Measurements from ENCODE around the gene PARVG. TPM values are rescaled to one million over a fixed set of nuclear protein-coding genes. Genes with fewer than 3 reads are reported as not detected.

PARVG gene
- total and polyA plus RNA-seq, 10 of the 15 experiments (the other 5 are each of a cell fraction or from before 2014, with no cell fraction given) = 6.3 to 123 (median 71.9) TPM

DNA sequence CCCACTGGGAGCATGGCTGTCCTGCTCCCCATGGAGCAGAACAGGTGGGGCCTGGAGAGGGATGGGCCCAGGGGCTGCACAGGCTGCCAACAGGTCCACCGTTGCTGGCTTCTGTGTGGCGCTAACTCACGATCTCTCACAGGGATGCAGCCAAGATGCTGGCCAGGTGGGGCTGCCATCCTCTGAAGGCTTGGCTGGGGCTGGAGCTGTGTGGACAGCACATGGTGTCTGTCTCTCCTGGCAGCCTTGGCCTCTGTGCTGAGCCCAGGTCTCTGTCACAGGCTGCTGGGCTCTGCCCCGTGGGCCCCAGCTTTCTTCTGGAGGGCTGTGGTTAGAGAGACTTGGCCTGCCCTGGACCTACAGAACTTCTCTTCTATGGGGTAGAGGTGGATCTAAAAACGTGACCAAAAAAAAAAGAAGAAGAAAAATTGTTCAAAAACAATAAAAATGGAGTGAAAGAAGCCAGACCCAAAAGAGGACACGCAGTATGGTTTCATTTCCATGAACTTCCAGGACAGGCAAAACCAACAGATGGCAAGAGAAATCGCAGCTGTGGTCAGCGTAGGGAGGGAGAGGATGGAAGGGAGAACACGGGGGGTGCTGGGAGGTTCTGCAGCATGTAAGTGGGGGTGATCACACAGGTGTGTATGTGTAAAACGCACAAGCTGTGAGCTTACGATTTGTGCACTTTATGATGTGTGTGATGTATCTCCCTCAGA, 12.2 kb downstream of the PARVG start (continued):
- no peak for TF ChIP-seq ETV6 (conservative IDR thresholded peaks at IDR 0.05 in 1 of 2, IDR thresholded peaks at IDR 0.05 in 1 of 2; ENCODE audit: borderline replicate concordance in 1 of 2, low read depth in 1 of 2)
- TF ChIP-seq, protein P1, sequence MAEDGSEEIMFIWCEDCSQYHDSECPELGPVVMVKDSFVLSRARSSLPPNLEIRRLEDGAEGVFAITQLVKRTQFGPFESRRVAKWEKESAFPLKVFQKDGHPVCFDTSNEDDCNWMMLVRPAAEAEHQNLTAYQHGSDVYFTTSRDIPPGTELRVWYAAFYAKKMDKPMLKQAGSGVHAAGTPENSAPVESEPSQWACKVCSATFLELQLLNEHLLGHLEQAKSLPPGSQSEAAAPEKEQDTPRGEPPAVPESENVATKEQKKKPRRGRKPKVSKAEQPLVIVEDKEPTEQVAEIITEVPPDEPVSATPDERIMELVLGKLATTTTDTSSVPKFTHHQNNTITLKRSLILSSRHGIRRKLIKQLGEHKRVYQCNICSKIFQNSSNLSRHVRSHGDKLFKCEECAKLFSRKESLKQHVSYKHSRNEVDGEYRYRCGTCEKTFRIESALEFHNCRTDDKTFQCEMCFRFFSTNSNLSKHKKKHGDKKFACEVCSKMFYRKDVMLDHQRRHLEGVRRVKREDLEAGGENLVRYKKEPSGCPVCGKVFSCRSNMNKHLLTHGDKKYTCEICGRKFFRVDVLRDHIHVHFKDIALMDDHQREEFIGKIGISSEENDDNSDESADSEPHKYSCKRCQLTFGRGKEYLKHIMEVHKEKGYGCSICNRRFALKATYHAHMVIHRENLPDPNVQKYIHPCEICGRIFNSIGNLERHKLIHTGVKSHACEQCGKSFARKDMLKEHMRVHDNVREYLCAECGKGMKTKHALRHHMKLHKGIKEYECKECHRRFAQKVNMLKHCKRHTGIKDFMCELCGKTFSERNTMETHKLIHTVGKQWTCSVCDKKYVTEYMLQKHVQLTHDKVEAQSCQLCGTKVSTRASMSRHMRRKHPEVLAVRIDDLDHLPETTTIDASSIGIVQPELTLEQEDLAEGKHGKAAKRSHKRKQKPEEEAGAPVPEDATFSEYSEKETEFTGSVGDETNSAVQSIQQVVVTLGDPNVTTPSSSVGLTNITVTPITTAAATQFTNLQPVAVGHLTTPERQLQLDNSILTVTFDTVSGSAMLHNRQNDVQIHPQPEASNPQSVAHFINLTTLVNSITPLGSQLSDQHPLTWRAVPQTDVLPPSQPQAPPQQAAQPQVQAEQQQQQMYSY (CRISPR knock-in tag; IDR thresholded peaks at IDR 0.05) = no peak
- no peak for TF ChIP-seq NFXL1 (IDR thresholded peaks at IDR 0.05; ENCODE audit: borderline replicate concordance)
- TF ChIP-seq PAX8 (IDR thresholded peaks at IDR 0.05) = no peak
- no peak for TF ChIP-seq SUZ12 (IDR thresholded peaks at IDR 0.05; ENCODE audit: unreplicated experiment)
- no peak for TF ChIP-seq YY1 (IDR thresholded peaks at IDR 0.05; ENCODE audit: low read depth, low read length)
- TF ChIP-seq POLR2AphosphoS2 (IDR thresholded peaks at IDR 0.05; ENCODE audit: low read depth, low read length) = no peak

DNA sequence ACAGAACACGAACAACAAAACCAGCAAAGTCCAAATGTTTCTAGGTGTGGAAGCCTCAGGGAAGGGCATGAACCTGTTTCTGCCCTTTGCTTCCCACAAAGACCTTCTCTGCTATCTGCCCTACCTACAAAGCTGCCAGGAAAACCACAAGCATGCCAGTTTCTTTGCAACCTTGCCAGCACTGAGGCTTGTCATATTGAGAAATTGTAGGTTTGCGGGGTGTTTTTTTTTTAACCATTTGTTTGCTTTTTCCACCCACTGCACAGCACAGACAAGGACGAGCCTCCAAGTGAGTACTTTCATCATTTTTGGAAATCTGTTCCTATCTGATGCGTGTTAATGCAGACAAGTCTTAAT, 12.8 kb downstream of the PARVG start:
- H4K20me1 ChIP-seq (ENCODE audit: control insufficient read depth, insufficient read depth) = no peaks in the 10 kb centered on the region
- ChIA-PET CTCF (interaction anchor here (1.2 kb wide), 1 partner anchor 200 kb away, joined by 3 read pairs; no protein-coding TSS in a partner anchor), RAD21 (ENCODE audit: unreplicated experiment) (no interaction called here), POLR2A (no interaction called here), SMC1A (ENCODE audit: uncharacterized antibody, unreplicated experiment) (no interaction called here)
- FAIRE-seq (peak; percentile 35), DNase-seq (ENCODE audit: low read depth, low spot score) (no peak), ATAC-seq (no peak)
- H3K9me3 ChIP-seq (replicated peaks; ENCODE audit: control insufficient read depth, insufficient read depth, low read length) = no peaks in the 10 kb centered on the region
- no peaks in the 10 kb centered on the region for H3K27me3 ChIP-seq (replicated peaks in 1 of 2; ENCODE audit: control insufficient read depth in 2 of 2, insufficient read depth in 2 of 2, low read length in 1 of 2)
- no peak overlapping the region for H3K4me3 ChIP-seq
- H3K27ac ChIP-seq (ENCODE audit: control insufficient read depth, insufficient read depth) = no peak overlapping the region
- intact Hi-C loops (cut with micrococcal nuclease; ENCODE audit: unreplicated experiment) = no loop called here
- no peaks in the 10 kb centered on the region for H3K79me2 ChIP-seq (ENCODE audit: control insufficient read depth, insufficient read depth, low read length)
- in situ Hi-C loops (cut with MboI) = no loop called here
- H3K36me3 ChIP-seq (ENCODE audit: control insufficient read depth in 2 of 2, insufficient read depth in 2 of 2, low read length in 1 of 2) = no peaks in the 10 kb centered on the region
- peaks cover 43% of the 10 kb centered on the region for H3K4me1 ChIP-seq (ENCODE audit: control insufficient read depth, insufficient read depth, low read length)
- no TSS peak for BruUV-seq (replicated peaks)
- no peak overlapping the region for H3K4me2 ChIP-seq (ENCODE audit: control insufficient read depth, insufficient read depth)
- H2AFZ ChIP-seq (ENCODE audit: control insufficient read depth, low read depth, low read length) = no peak overlapping the region
- 51% methylated on average over 4 of the region's 4 CpGs for WGBS (ENCODE audit: insufficient coverage, insufficient replicate concordance, low lambda C conversion rate, missing lambda C conversion rate)
- H3K9ac ChIP-seq (ENCODE audit: control insufficient read depth, insufficient read depth, low read length) = no peak overlapping the region
- TF ChIP-seq YBX1 (IDR thresholded peaks at IDR 0.05) (no peak), RAD21 (IDR thresholded peaks at IDR 0.05; ENCODE audit: insufficient read depth, low read depth, low read length) (no peak), CBX3 (IDR thresholded peaks at IDR 0.05; ENCODE audit: borderline replicate concordance, low read depth) (no peak), TCF12 (IDR thresholded peaks at IDR 0.05; ENCODE audit: low read depth, low read length) (no peak), ZNF207 (IDR thresholded peaks at IDR 0.05; ENCODE audit: borderline replicate concordance) (no peak), BCL11A (IDR thresholded peaks at IDR 0.05; ENCODE audit: low read depth, low read length) (no peak), IKZF2 (IDR thresholded peaks at IDR 0.05) (no peak), STAT3 (IDR thresholded peaks at IDR 0.05; ENCODE audit: low read depth, low read length) (no peak)
- TF ChIP-seq, protein P2, sequence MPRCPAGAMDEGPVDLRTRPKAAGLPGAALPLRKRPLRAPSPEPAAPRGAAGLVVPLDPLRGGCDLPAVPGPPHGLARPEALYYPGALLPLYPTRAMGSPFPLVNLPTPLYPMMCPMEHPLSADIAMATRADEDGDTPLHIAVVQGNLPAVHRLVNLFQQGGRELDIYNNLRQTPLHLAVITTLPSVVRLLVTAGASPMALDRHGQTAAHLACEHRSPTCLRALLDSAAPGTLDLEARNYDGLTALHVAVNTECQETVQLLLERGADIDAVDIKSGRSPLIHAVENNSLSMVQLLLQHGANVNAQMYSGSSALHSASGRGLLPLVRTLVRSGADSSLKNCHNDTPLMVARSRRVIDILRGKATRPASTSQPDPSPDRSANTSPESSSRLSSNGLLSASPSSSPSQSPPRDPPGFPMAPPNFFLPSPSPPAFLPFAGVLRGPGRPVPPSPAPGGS (IDR thresholded peaks at IDR 0.05; ENCODE audit: borderline replicate concordance, insufficient read depth, low read depth, low read length, poor library complexity, severe bottlenecking) = no peak

Measured in GM12878 (cell line).